IPS DF 4.7 (cell line): Measurements from ENCODE around the gene DYNC2LI1.

ENCODE experiments used
- DNase-seq: peaks from one replicate; pipeline ENCODE4 v3.0.0-alpha.2; 2013; ENCODE audit warnings: low spot score; ENCODE audit errors: extremely low read depth

The DYNC2LI1 gene

DNA sequence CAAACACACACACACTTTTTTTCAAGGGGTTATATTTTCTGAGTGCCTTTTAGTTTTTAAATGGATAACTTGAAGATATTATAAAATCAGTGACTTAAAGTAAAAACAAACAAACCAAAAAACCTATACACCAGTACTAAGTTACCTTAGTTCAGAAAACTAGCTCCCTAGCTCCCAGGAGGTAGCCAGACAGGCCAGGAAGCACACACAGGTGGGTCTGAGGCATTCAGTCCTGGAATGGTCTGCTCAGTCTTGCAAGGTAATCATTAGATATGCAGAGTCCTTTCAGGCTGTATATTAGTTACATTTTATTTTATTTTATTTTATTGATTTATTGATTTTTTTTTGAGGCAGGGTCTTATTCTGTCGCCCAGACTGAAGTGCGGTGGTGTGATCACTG is 10.7 kb upstream of the DYNC2LI1 start:
- DNase-seq, result no peak

DNA sequence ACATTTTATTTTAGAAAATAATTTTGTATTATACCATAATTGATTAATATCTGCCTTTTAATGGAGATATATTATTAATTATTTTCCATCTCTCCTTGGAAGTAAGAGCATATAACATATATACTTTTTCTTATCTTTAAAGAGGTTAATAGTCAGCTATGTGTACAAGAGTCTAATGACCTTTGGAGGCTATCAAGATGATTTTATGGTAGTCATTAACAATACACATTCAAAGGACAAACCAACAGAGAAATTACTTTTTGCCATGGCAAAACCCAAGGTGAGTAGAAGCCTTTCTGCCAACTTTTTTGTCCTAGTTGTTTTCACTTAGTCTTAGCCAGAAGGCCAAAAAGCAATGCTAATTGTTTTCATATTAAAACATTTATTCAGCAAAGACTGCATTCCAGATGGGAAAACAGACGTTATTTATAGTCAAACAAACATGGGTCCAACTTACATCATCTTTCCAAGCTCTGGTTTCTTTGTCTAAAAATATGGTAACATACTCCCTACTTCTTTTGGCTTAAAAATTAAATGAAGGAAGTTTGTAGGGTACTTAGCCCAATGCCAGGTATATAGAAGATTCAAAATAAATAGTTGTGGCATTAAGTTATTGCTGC is 9.6 kb upstream of the DYNC2LI1 start:
- no peak for DNase-seq

DNA sequence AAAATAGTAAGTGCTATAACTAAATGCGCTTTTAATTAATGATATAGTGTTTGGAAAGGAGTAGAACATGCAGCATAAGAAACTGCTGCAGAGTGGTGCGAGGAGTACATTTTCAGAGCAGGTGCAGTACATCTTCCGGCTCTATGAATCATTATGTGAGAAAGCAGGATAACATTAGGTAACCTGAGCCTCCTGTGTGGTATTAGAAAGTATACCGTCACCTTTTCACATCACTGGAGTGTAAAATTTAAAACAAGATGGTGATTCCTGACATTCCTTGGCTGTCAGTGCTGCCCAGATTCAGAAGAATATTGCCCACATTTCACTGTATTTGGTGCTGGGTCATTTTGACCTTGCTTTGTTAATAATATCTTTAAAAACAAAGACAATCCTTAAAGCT is 7.8 kb upstream of the DYNC2LI1 start:
- DNase-seq, result no peak

DNA sequence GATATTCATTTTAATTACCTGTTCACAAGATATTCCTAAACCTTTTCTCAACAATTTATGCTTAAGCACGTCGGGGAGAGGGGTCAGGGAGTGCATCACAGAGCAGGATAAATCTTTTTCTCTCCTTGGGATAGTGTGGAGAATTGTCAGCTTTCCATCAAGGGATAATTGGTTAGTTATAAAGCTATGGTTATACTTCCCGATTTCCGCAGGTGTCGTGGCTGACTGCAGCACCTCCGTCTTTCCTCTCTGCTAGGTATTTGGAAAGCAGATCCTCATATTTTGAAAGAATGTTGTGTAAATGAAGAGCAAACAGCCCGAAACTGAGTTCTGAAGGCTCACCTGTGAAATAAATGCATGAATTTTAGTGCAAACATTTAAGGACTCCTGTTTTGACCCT is 778 bp downstream of the DYNC2LI1 start:
- no peak for DNase-seq

DNA sequence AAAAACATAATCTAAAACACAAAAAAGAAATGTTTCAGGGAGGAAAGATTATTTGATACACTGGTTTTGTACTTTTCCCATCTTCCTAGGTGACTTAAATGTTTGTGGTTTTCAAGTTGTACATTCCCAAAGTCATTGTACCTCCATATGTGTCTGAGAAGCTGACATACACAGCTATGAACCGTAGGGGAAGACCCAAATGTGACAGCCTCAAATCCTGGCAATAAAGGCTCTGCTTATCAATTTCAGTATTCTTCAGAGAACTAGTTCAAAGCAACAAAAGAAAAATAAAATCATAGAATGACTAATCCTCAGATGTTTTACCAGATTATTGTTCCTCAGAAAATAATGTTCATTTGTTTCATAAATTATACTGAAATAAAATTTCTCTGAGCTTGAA is 2.5 kb downstream of the DYNC2LI1 start:
- no peak for DNase-seq

DNA sequence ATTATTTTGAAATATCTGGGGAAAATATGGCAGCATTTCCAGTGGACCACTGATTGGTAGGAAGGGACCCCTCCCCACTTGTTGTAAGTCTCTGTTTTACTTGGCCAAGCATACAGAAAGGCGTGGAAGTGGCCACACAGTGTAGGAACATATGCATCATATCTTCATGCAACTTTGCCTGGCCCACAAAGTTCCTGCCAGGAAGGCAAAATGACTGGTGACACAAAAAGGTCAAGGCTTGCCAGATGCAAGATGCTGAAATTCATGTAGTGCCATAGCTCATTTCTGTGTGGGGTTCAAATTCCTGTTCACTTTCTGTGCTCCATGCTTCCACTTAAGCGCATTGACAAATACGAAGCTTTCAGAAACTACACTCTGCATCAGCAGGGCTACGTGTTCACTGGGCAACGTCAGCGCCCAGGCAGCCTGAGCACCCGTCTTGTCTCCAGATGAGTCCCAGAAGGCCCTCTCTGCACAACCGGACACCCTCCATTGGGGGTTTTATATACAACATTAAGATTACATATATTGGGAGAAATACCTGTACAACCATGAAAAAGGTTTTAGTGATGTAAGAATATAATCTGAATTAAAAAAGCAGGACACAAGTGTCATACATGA is 3.6 kb downstream of the DYNC2LI1 start:
- DNase-seq, result no peak

DNA sequence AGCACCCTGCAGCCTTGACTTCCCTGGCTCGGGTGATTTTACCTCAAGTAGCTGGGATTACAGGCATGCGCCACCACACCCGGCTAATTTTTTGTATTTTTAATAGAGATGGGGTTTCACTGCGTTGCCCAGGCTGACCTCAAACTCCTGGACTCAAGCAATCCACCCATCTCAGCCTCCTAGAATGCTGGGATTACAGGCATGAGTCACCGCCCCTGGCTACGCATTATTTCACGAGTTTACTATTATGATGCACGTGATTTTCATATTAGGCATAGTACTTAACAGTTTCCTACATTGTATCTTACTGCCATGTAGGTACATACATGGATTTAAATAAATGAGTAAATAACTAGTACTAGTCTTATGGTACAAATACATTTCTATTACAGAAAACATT is 4.4 kb downstream of the DYNC2LI1 start:
- no peak for DNase-seq

DNA sequence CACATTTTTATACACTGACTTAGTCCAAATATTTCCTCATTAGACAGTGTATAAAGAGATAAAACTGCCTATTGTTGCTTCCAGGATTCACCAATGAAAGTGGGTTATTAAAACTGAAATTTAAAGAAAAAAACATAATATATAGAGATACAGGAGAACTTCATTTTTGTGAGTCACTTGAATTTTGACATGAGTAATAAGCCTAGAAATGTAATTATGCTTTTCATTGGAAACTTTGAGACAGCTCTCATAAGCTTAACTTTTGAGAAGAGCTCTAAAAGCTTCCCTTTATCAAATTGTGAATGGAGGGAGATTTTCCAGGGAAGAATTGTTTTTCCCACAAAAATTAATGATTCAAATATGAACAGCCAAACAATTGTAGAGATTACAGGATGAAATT is 14.1 kb downstream of the DYNC2LI1 start:
- DNase-seq, result no peak

DNA sequence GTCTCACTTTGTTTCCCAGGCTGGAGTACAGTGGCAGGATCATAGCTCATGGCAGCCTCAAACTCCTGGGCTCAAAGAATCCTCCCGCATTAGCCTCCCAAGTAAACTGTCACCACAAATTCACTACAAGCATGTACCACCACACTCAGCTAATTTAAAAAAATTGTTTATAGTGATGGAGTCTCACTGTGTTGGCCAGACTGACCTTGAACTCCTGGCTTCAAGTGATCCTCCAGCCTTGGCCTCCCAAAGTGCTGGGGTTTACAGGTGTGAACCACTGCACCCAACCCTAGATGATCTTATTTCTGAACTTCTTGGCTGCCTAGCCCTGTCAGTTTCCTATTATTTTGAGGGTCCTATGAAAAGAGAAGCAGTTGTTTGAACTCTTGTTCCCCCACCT is 14.8 kb downstream of the DYNC2LI1 start:
- DNase-seq, result no peak

DNA sequence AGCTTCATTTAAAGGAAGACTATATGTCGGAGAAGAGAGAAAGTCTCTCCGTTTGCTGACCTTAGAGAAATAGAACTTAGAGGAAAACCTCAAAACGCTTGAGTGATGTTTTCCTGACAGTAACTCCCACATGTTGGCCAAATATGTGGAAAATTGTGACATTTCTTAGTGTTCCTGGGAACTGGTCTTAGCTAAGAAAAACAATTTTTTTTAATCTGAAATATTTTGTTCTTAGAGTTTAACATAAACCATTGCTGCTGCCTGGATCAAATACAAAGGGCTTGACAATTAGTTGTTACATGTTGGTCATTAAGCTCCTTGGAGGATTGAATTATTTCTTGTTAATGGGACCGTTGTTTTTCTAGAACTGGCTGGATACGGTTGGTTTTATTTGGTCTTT is 16.3 kb downstream of the DYNC2LI1 start:
- DNase-seq, result no peak

DNA sequence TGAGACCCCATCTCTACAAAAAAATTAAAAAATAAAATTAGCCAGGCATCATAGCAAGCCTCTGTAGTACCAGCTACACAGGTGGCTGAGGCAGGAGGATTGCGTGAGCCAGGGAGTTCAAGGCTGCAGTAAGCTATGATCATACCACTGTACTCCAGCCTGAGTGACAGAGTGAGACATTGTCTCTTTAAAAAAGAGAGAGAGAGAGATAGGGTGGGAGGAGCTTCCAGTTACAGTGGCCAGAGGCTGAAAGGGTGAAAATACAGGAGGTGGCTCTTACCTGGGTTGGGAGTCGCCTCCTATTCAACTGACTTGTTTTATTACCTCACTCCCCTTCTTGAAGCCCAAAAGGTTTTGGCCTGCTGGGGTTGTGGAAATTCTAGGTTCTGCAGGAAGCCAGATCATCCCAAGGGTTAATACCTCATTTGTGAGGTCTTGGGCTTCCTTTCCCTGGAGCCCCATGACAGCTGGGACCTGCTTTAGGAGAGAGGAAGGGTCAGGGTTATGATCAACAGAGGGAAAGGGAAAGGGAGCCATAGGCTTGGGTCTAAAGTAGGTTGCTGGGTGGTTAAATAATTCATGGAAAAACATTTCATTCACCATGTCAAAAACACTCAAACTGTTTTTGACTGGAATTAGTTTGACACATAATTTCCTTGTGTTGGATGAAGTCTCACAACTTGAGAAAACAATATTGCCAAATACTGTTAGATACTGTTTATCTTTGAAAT is 17.4 kb downstream of the DYNC2LI1 start:
- no peak for DNase-seq

DNA sequence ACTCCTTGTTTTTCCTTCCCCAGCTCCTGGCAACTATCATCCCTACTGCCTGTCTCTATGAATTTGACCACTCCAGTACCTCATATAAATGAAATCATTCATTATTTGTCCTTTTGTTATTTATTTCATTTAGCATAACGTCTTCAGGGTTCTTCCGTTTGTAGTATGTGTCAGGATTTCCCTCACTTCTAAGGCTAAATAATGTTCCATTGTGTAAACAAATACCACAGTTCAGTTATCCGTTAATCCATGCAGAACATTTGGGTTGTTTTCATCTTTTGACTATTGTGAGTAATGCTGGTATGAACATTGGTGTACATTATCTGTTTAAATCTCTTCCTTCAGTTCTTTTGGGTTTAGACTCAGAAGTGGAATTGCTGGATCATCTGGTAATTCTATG is 18.8 kb downstream of the DYNC2LI1 start:
- DNase-seq, result no peak

DNA sequence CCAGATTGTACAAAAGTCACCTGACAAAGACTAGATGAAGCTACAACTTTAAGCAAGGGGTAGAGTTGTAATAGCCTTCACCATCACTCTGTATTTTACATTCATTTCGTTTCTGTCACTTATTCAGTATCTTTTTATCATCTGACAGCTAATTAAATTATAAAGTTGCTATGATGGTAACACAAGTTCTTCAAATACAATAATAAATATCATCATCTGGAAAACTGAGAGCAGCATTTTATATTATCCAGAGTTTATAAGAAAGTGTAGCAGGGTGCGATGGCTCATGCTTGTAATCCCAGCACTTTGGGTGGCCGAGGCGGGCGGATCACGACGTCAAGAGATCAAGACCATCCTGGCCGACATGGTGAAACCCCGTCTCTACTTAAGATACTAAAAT is 21.1 kb downstream of the DYNC2LI1 start:
- no peak for DNase-seq

DNA sequence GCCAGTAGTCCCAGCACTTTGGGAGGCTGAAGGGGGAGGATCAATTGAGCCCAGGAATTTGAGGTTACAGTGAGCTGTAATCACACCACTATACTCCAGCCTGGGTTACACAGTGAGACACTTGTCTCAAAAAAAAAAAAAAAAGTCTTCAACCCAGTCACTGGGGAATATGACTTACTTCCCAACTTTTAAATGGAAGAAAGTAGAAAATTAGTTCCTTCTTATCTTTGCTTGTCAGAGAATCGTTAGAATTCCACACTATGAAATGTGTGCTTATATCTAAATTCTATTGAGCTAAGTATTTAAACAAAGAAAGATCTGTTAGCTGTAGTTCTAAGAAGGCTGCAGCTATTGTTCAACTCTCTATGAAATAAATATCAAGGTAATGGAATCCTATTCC is 22.4 kb downstream of the DYNC2LI1 start:
- DNase-seq, result no peak

DNA sequence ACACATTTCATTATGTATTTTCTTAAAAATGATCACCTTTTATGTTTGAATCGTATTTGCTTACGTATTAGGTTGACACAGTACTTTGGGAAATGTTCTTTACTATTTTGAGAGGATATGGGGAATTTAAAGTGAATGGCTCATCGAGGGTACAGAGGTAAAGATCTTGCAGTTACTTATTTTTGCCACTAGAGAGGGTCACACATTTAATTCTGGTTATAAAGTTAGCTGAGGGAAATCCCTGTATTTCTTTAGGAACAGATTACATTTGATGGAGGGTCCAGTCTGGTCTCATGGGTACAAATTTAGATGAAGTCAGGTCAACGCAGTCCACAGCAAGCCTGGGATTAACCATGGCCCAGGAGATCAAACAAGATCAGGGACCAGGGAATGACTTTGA is 24.5 kb downstream of the DYNC2LI1 start:
- no peak for DNase-seq

DNA sequence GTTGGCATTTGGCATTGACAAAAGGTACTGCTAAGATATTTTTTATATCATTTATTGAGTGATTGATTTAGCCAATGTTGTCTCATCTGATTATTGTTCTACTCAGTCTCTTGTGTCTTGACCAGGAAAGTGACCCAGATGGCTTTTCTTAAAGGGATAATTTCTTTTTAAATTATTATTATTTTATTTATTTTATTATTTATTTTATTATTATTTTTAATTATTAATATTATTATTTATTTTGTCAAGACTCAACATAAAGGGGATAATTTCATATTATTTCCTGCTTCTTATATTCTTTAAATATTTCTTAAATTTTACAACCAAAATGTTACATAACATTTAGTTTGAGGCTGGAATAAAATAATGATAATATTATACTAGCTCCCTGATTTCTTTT is 27.1 kb downstream of the DYNC2LI1 start:
- no peak for DNase-seq

DNA sequence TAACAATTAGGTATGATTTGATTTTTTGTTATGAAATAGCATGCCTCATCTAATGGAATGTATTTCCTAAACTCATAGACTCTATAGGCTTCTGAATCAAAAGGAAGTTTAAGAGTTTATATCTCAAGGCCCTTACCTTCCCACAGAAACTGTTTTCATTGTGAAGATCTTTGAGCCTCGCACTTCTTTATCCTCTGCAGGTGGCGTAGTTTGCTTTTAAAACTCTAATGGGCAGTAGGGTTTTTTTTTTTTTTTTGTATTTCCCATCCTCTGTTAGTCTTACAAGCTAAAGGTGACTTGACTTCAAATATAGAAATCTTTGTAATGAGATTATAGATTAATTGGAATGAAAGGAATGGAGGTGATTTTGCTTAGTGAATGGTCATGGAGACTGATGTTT is 28.3 kb downstream of the DYNC2LI1 start:
- DNase-seq, result no peak

DNA sequence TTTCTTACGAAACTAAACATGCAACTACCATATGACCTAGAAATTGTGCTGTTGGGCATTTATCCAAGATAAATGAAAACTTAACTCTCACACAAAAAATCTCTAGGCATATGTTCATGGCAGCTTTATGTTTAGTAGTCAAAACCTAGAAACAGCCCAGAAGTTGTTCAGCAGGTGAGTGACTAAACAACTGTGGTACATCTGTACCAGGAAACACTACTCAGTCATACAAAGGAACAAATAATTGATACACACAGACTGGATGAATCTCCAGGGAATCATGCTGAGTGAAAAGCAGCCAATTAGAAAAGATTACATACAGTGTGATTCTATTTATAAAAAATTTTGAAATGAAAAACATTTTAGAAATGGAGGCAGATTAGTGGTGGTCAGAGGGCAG is 29.3 kb downstream of the DYNC2LI1 start:
- DNase-seq, result no peak

DNA sequence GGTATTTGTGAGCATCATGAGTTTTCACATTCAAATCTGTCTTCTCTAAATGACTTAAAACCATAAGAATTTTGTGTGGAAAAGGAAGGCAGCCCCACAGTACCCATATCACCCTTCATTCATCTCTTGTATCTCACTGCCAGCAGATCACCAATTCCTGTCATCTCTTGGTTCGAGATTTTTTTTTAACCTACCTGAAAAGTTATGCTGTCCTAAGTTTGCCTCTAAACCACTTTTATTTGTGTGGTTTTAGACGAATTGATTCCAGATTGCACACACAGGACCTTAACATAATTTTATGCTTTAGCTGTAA is 32.8 kb downstream of the DYNC2LI1 start:
- no peak for DNase-seq

DNA sequence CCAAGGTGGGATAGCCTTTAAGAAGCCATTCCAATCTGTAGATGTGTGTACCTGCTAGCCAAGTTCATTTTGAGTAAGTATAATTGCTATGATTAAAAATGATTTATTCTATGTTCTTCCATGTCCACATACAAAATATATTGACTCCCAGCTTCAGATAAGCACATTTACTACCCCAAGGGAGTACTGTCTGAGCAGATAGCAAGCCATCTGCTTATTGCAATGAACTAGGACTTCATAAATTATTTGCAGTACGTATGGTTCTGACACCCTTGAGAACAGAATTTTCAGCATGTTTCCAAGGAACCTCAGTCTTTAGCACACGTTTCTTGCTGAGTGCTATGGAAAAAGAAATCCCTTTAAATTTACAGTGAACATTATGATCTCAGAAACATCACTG is 36.6 kb downstream of the DYNC2LI1 start:
- DNase-seq, result no peak

DNA sequence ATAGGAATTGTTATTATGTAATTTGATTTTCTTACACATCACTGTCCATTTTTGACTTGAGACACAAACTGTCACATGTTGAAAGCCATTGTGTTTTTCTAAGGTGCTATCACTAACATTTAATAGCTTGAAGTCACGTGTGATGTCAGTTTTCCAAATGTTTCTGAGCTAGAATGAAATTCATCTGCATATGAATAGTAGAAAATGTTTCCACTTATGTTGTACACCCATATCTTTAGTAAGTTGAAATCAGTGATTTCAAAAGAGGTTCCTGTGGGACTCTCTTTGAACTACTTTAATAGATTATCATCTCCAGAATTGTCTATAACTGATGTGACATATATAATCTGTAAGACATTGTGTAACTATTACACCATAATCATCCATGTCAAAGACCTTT is 37.0 kb downstream of the DYNC2LI1 start:
- DNase-seq, result no peak

DNA sequence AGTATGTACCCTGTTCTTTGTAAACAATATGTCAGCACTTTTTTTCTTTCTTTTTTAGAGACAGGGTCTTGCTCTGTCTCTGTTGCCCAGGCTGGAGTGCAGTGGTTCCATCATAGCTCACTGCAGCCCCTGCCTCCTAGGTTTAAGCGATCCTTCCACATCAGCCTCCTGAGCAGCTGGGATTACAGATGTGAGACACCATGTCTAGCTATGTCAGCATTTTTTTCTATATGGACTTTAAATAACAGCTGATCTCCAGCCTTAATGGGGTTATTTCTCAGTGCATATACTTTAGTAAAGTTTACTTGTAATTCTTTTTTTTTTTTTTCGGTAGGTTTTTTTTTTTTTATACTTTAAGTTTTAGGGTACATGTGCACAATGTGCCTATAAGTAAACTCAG is 38.2 kb downstream of the DYNC2LI1 start:
- DNase-seq, result no peak

DNA sequence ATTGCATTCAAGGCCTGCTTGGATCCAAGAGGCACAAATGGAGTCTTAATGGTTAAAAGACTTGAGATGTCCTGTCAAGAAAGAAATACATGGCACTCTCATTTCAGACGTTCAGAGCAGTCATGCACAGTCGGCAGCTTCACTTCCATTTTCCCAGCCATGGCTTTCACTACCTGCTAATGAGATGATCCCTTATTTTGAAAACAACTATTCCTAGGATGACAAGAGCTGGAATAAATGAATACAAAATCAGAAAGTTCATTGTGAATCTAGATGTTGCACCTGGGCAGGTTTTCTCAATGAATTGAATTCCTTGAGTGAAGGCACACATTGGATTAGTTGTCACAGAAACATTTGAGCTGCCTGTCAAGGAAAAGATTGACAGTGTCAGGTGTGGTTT is 39.1 kb downstream of the DYNC2LI1 start:
- DNase-seq, result no peak
